VCaP (cell line): ENCODE data around the gene PRSS27.
"Not testable (repeated sequence)": the region's sequence is repeated elsewhere in the genome, so short reads cannot be mapped to it uniquely, and the experiment has no call there.

Experiments used
- H3K27ac ChIP-seq: fragments of 450-650 bp; 2 replicates; pipeline ENCODE4 v1.5.1; 2017
- TF ChIP-seq, protein P1 (sequence below): fragments of 450-650 bp; conservative IDR thresholded peaks from 2 replicates; pipeline ENCODE4 v1.5.1; 2017; ENCODE audit warnings: mild to moderate bottlenecking, moderate library complexity

Gene PRSS27

DNA sequence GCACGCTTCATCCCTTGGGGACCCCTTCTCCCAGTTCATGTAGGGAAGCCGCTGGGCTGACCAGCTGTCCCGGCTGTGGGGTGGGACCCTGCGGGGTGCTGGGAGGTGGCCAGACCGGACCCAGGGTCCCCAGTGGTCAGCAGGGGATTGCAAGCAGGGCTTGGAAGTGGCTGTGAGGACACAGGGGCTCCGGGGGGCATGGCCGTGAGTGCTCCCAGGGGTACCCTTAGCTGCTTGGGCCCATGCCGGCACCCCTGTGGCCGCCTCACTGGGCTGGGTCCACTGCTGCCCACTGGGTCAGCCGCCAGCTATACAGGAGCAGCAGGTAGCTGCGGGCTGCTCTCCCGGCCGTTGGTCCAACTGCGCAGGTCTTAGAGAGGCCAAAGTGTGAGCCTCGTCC, 18.8 kb downstream of the PRSS27 start:
- H3K27ac ChIP-seq, result no peak overlapping the region
- TF ChIP-seq, protein P1, sequence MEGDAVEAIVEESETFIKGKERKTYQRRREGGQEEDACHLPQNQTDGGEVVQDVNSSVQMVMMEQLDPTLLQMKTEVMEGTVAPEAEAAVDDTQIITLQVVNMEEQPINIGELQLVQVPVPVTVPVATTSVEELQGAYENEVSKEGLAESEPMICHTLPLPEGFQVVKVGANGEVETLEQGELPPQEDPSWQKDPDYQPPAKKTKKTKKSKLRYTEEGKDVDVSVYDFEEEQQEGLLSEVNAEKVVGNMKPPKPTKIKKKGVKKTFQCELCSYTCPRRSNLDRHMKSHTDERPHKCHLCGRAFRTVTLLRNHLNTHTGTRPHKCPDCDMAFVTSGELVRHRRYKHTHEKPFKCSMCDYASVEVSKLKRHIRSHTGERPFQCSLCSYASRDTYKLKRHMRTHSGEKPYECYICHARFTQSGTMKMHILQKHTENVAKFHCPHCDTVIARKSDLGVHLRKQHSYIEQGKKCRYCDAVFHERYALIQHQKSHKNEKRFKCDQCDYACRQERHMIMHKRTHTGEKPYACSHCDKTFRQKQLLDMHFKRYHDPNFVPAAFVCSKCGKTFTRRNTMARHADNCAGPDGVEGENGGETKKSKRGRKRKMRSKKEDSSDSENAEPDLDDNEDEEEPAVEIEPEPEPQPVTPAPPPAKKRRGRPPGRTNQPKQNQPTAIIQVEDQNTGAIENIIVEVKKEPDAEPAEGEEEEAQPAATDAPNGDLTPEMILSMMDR, result no peak

DNA sequence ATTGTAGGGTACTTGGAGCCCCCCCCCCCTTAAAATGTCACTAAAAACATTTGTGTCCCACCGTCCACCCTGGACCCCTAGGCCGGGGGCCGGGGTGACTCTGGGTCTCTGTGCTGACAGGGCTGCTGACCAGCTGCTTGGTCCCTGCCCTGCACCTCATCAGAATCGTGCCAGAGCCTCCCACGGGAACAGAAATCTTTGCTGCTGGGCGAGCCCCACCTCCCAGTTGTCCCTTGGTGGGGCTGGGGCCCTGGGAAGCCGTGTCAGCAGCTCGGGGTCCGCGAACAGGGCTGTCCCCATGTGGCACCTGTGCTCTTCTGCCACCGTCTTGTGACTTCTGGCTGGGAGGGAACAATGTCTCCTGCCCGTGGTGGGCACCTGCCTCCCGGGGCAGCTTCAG, 19.2 kb downstream of the PRSS27 start:
- TF ChIP-seq, protein P1, result no peak
- no peak overlapping the region for H3K27ac ChIP-seq

DNA sequence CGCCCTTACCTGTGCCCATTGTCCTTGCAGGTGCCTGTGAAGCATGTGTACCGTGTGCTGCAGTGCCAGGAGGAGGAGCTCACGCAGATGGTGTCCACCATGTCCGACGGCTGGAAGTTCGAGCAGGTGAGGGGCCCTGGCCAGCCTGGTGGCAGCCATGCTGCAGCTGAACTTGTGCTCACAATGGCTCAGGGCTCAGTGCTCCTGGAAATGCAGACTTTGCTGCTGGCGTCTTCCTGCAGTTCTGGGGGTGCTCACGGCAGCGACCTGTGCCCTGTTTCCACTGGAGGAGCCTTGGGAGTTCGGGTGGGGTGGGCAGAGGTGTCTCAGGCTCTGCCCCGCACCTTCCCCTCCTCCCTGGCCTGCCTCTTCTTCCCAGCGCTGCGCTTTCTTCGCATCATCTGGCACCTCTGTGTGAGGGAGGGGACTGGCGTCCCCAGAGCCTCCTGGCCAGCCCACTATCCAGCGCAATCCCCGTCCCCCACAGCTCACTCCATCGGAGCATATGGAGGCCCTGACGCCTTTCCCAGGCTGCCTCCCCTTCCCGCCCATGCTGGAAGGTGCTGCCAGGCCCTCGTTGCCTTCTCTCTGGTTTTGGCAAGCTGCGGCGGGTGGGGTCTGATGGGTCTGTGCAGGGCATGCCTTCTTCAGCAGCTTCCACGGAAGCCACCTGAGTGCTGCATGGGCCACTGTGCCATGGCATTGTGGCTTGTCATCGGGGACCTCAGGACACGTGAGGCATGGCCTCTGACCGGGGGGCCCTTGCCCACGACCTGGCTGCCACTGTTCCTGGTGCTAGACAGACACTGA, 20.0 kb downstream of the PRSS27 start:
- no peak overlapping the region for H3K27ac ChIP-seq
- TF ChIP-seq, protein P1, result no peak

DNA sequence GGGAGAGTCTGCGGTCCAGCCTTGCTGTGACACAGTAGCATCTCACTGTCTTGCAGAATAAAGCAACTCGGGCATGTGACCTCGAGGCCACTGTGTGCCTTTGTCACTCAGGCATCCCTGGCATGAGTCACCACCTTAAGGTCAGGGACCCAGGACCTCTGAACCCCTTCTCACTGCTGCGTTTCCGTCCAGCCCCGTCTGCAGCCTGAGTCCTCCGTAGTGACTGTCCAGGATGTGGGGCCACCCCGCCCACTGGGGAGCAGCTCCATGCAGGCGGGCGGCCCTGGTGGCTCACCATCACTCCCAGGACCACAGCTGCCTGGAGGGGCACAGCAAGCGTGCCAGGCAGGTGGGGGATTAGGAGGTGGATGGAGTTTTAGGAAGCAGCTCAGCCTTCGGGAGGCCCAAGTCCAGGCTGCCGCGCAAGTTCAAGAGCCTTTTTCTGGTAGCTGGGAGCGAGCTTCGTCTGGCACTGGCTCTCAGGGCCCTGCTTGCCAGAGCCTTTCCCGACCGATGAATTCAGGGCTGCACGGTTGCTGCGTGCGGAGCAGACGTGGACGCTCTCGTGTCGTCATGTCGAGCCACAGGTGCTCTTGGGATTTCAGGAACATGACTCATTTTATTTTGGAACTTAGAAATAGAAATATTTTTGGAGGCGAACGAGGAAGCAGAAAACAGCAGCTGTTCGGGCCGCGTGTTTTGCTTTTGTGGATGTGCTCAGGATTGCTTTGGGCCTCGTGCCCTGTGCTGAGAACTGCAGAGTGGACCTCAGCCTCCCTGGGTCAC, 20.9 kb downstream of the PRSS27 start:
- TF ChIP-seq, protein P1, result no peak
- no peak overlapping the region for H3K27ac ChIP-seq

DNA sequence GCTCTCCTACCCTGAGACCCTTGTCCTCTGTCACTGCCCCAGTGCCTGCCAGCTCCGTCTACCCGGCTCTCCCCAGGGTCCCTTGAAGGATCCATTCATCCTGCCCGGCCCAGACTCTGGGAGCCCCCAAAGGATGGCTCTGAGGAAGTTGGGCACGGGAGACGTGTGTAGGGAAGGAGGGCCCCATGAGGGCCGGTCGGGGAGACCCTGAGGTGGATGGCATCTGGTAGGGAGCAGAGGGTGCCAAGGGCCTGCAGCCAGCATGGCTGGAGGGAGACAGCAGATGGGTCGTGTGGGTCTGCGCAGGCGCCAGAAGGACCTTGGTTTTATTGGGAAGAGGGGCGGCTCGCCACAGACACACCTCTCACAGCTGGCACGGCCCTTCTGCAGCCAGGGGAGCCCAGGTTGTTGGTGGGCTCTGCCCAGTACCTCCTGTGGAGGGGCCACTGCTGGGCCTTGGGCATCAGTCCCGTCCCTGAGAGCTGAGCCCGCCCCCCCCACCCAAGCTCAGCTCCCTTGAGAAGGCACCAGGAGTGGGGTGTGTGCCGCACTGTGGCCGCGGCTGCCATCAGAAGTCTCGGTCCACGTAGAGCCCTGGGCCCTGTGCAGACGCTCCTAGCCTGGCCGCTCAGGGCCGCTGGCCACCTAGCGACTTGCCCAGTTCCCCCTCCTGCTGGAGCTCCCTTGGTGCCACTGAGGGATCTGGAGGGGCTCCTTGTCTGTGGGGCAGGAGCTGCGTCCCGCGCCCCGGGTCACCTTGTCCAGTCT, 21.7 kb downstream of the PRSS27 start:
- no peak overlapping the region for H3K27ac ChIP-seq
- TF ChIP-seq, protein P1, result no peak

DNA sequence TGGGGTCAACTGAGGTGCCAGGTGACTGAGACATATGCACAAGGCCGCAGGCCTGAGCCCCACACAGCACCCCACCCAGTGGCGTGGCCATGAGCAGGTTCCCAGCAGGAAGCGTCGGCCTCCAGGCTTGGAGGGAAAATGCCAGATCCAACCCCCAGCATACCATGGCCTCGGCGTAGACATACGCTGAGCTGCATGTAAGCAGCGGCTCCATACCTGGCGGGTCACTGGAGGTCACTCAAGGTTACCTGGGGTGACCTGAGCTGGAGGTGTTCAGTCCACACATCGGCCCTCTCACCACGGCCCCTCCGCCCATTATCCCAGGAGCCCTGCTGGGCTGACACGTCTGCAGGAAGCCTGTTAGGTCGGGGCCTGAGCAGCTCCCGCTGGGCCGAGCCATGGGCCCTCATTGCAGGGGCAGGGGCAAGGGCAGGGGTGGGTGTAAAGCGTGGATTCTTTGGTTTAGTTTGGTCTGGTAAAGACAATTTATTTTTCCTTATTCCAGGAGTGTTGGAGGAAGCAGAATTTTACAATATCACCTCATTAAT, 22.5 kb downstream of the PRSS27 start:
- no peak overlapping the region for H3K27ac ChIP-seq
- TF ChIP-seq, protein P1, result no peak

DNA sequence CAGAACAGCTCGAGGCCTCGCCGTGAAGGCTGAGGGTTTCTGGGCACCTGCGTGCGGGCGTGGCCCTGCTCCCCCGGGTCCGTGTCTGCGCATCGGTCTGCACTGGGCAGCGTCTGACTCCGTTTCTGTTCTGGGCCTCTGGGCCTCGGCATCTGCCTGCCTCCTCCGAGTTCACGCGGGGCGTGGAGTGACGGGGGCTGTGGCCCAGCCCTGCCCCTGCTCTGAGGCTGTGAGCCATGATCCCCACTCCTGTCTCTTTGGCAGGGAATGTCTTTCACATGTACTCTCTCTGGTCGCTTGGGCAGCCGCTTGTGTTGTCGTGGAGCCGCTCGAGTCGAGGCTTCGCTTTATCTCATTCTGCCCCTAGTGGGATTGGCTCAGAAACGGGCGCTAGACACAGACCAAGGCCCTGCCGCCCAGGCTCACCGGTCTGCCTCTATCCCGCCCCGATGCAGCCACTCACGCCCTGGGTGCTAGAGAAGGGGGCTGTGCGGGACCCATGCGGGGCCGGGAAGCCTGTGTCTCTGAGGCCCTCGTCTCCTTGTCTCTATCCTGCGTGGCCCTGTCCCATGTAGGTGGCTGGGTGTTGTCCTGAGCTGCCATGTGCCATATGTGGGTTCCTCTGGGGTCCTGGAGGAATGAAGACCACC, 23.3 kb downstream of the PRSS27 start:
- not testable (repeated sequence) for H3K27ac ChIP-seq
